Measurements from ENCODE around the gene ESRP2. TPM values are rescaled to one million over a fixed set of nuclear protein-coding genes. Genes with fewer than 3 reads are reported as not detected.

The ESRP2 gene
- total RNA-seq, 3 donors from 2014 or later (not counting 1 experiment from before 2014, with no cell fraction given): not detected

- Histone ChIP-seq H3K4me1 (ENCODE audit: control insufficient read depth, insufficient read depth, low read length) (no peaks in the 10 kb centered on the region), H3K36me3 (ENCODE audit: control insufficient read depth, insufficient read depth, low read length) (peaks cover 36% of the 10 kb centered on the region), H3K9me3 (ENCODE audit: control insufficient read depth, insufficient read depth, low read length) (no peaks in the 10 kb centered on the region), H3K27ac (ENCODE audit: low read length) (no peak overlapping the region), H3K27me3 (ENCODE audit: control insufficient read depth, insufficient read depth, low read length) (no peaks in the 10 kb centered on the region), H3K4me3 (ENCODE audit: low read length) (no peak overlapping the region)
- intact Hi-C loops (cut with micrococcal nuclease): no loop called here
- 90% methylated on average over 4 of the region's 6 CpGs for WGBS (ENCODE audit: insufficient coverage)
- DNase-seq (no peak), ATAC-seq (no peak)
- peaks cover 5% of the 10 kb centered on the region for H3K36me3 Mint-ChIP-seq
- H3K27ac Mint-ChIP-seq: peak overlapping the region; percentile 60 to 71
- H3K4me3 Mint-ChIP-seq: no peak overlapping the region
- no peaks in the 10 kb centered on the region for H3K9me3 Mint-ChIP-seq
- no peak for TF ChIP-seq CTCF (IDR thresholded peaks at IDR 0.05)
- H3K27me3 Mint-ChIP-seq (ENCODE audit: low read depth in 2 of 2): no peaks in the 10 kb centered on the region
- peaks cover 25 to 26% of the 10 kb centered on the region in 2 donors for H3K4me1 Mint-ChIP-seq
Observed at GRCh38 chr16:68219725-68220351, 16.1 kb downstream of the ESRP2 start.

GRCh38 chr16:68217506-68217905 lies 18.4 kb downstream of the ESRP2 start:
- Mint-ChIP-seq H3K4me1 (peaks cover 31 to 32% of the 10 kb centered on the region in 2 donors), H3K4me3 (no peak overlapping the region), H3K9me3 (no peaks in the 10 kb centered on the region), H3K27me3 (ENCODE audit: low read depth in 2 of 2) (no peaks in the 10 kb centered on the region), H3K36me3 (peaks cover 5% of the 10 kb centered on the region), H3K27ac (peak overlapping the region; percentile 44 to 62)
- Histone ChIP-seq H3K27ac (ENCODE audit: low read length) (no peak overlapping the region), H3K9me3 (ENCODE audit: control insufficient read depth, insufficient read depth, low read length) (no peaks in the 10 kb centered on the region), H3K36me3 (ENCODE audit: control insufficient read depth, insufficient read depth, low read length) (peaks cover 33% of the 10 kb centered on the region), H3K4me3 (ENCODE audit: low read length) (no peak overlapping the region), H3K4me1 (ENCODE audit: control insufficient read depth, insufficient read depth, low read length) (no peaks in the 10 kb centered on the region), H3K27me3 (ENCODE audit: control insufficient read depth, insufficient read depth, low read length) (no peaks in the 10 kb centered on the region)
- no peak for DNase-seq
- intact Hi-C loops (cut with micrococcal nuclease): no loop called here
- no peak for TF ChIP-seq CTCF (IDR thresholded peaks at IDR 0.05)
- ATAC-seq: no peak
- WGBS (ENCODE audit: insufficient coverage): 80% methylated on average over 4 of the region's 4 CpGs

- Histone ChIP-seq H3K36me3 (ENCODE audit: control insufficient read depth, insufficient read depth, low read length) (peaks cover 22% of the 10 kb centered on the region), H3K9me3 (ENCODE audit: control insufficient read depth, insufficient read depth, low read length) (no peaks in the 10 kb centered on the region), H3K4me1 (ENCODE audit: control insufficient read depth, insufficient read depth, low read length) (no peaks in the 10 kb centered on the region), H3K27ac (ENCODE audit: low read length) (no peak overlapping the region), H3K4me3 (ENCODE audit: low read length) (no peak overlapping the region), H3K27me3 (ENCODE audit: control insufficient read depth, insufficient read depth, low read length) (no peaks in the 10 kb centered on the region)
- Mint-ChIP-seq H3K4me3 (no peak overlapping the region), H3K36me3 (peaks cover 5% of the 10 kb centered on the region), H3K27ac (peak overlapping the region; percentile 45 to 64), H3K4me1 (peaks cover 33 to 37% of the 10 kb centered on the region in 2 donors), H3K27me3 (ENCODE audit: low read depth in 2 of 2) (no peaks in the 10 kb centered on the region), H3K9me3 (no peaks in the 10 kb centered on the region)
- no peak for DNase-seq
- TF ChIP-seq CTCF (IDR thresholded peaks at IDR 0.05): no peak
- intact Hi-C loops (cut with micrococcal nuclease): no loop called here
- no peak for ATAC-seq
- WGBS (ENCODE audit: insufficient coverage): 100% methylated on average over 2 of the region's 3 CpGs
Observed at GRCh38 chr16:68216240-68216639, 19.7 kb downstream of the ESRP2 start.

GRCh38 chr16:68215302-68215701 lies 20.6 kb downstream of the ESRP2 start:
- DNase-seq: no peak
- peaks cover 29 to 36% of the 10 kb centered on the region in 2 donors for H3K4me1 Mint-ChIP-seq
- H3K27me3 Mint-ChIP-seq (ENCODE audit: low read depth in 2 of 2): no peaks in the 10 kb centered on the region
- H3K27ac ChIP-seq (ENCODE audit: low read length): no peak overlapping the region
- H3K9me3 ChIP-seq (ENCODE audit: control insufficient read depth, insufficient read depth, low read length): no peaks in the 10 kb centered on the region
- peak overlapping the region; percentile 45 to 64 for H3K27ac Mint-ChIP-seq
- H3K36me3 ChIP-seq (ENCODE audit: control insufficient read depth, insufficient read depth, low read length): peaks cover 17% of the 10 kb centered on the region
- no peak for TF ChIP-seq CTCF (IDR thresholded peaks at IDR 0.05)
- H3K4me1 ChIP-seq (ENCODE audit: control insufficient read depth, insufficient read depth, low read length): no peaks in the 10 kb centered on the region
- ATAC-seq: no peak
- no peak overlapping the region for H3K4me3 Mint-ChIP-seq
- no peaks in the 10 kb centered on the region for H3K9me3 Mint-ChIP-seq
- 96% methylated on average over 1 of the region's 1 CpG for WGBS (ENCODE audit: insufficient coverage)
- peaks cover 5% of the 10 kb centered on the region for H3K36me3 Mint-ChIP-seq
- H3K4me3 ChIP-seq (ENCODE audit: low read length): no peak overlapping the region
- intact Hi-C loops (cut with micrococcal nuclease): no loop called here
- no peaks in the 10 kb centered on the region for H3K27me3 ChIP-seq (ENCODE audit: control insufficient read depth, insufficient read depth, low read length)

Measured in natural killer cell (primary cell).